ENCODE data around the gene MIA. TPM values are rescaled to one million over a fixed set of nuclear protein-coding genes. Genes with fewer than 3 reads are reported as not detected.

The MIA gene
- total and polyA plus RNA-seq, 2 donors (not counting 1 experiment from before 2014, with no cell fraction given): 0.37 to 5.7 TPM

- H3K4me3 Mint-ChIP-seq: no peak overlapping the region
- no peak for DNase-seq
- no peak overlapping the region for H3K27ac Mint-ChIP-seq
- Histone ChIP-seq H3K9ac (ENCODE audit: low read length) (no peak overlapping the region), H3K4me3 (ENCODE audit: control extremely low read depth in 1 of 5, extremely low read depth in 1 of 5, insufficient read depth in 1 of 5, low read depth in 2 of 5, low read length in 4 of 5) (no peak overlapping the region), H3K36me3 (replicated peaks in 1 of 2; ENCODE audit: control extremely low read depth in 1 of 2, control insufficient read depth in 1 of 2, extremely low read depth in 1 of 2, insufficient read depth in 2 of 2, low read length in 1 of 2) (peaks cover 0 to 10% of the 10 kb centered on the region in 2 experiments), H2AFZ (ENCODE audit: insufficient read depth, low read depth, low read length, poor library complexity, severe bottlenecking) (no peak overlapping the region), H4K20me1 (ENCODE audit: control insufficient read depth, insufficient read depth, low read length, poor library complexity, severe bottlenecking) (no peaks in the 10 kb centered on the region), H3K27ac (ENCODE audit: low read length in 2 of 2) (no peak overlapping the region), H3K9me3 (ENCODE audit: control extremely low read depth in 1 of 3, control insufficient read depth in 2 of 3, insufficient read depth in 1 of 3, low read length in 2 of 3) (no peaks in the 10 kb centered on the region), H3K79me2 (ENCODE audit: control insufficient read depth, insufficient read depth, low read length) (no peaks in the 10 kb centered on the region), H3K27me3 (replicated peaks in 1 of 4; ENCODE audit: control extremely low read depth in 1 of 4, control insufficient read depth in 3 of 4, insufficient read depth in 4 of 4, low read length in 3 of 4) (no peaks in the 10 kb centered on the region), H3K4me1 (ENCODE audit: control insufficient read depth in 2 of 2, insufficient read depth in 2 of 2, low read length in 2 of 2) (peaks cover 0 to 6% of the 10 kb centered on the region in 2 donors), H3K4me2 (replicated peaks; ENCODE audit: low read depth, low read length, poor library complexity, severe bottlenecking) (no peak overlapping the region)
- ChIA-PET POLR2A (interaction anchor here (0.5 kb wide), 1 partner anchor 322 kb away, joined by 3 read pairs; no protein-coding TSS in a partner anchor), CTCF (interaction anchor here (0.9 to 2.9 kb wide), 3 partner anchors 11 to 33 kb away, joined by 4 to 14 read pairs (median 4); no protein-coding TSS in a partner anchor)
- intact Hi-C loops (cut with micrococcal nuclease): no loop called here
- H3K27me3 Mint-ChIP-seq: no peaks in the 10 kb centered on the region
- 94% methylated on average over 10 of the region's 10 CpGs for WGBS (ENCODE audit: insufficient coverage)
- peaks cover 4% of the 10 kb centered on the region for H3K4me1 Mint-ChIP-seq
- TF ChIP-seq EZH2 (IDR thresholded peaks at IDR 0.05; ENCODE audit: borderline replicate concordance, insufficient read depth, low read depth, low read length, poor library complexity, severe bottlenecking): no peak
- TF ChIP-seq, protein P1, sequence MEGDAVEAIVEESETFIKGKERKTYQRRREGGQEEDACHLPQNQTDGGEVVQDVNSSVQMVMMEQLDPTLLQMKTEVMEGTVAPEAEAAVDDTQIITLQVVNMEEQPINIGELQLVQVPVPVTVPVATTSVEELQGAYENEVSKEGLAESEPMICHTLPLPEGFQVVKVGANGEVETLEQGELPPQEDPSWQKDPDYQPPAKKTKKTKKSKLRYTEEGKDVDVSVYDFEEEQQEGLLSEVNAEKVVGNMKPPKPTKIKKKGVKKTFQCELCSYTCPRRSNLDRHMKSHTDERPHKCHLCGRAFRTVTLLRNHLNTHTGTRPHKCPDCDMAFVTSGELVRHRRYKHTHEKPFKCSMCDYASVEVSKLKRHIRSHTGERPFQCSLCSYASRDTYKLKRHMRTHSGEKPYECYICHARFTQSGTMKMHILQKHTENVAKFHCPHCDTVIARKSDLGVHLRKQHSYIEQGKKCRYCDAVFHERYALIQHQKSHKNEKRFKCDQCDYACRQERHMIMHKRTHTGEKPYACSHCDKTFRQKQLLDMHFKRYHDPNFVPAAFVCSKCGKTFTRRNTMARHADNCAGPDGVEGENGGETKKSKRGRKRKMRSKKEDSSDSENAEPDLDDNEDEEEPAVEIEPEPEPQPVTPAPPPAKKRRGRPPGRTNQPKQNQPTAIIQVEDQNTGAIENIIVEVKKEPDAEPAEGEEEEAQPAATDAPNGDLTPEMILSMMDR (IDR thresholded peaks at IDR 0.05): no peak
- no peak for ATAC-seq (ENCODE audit: low read depth)
- no peaks in the 10 kb centered on the region for H3K9me3 Mint-ChIP-seq (ENCODE audit: insufficient read depth)
Observed at GRCh38 chr19:40743926-40744325, 31.4 kb upstream of the MIA start.

DNA sequence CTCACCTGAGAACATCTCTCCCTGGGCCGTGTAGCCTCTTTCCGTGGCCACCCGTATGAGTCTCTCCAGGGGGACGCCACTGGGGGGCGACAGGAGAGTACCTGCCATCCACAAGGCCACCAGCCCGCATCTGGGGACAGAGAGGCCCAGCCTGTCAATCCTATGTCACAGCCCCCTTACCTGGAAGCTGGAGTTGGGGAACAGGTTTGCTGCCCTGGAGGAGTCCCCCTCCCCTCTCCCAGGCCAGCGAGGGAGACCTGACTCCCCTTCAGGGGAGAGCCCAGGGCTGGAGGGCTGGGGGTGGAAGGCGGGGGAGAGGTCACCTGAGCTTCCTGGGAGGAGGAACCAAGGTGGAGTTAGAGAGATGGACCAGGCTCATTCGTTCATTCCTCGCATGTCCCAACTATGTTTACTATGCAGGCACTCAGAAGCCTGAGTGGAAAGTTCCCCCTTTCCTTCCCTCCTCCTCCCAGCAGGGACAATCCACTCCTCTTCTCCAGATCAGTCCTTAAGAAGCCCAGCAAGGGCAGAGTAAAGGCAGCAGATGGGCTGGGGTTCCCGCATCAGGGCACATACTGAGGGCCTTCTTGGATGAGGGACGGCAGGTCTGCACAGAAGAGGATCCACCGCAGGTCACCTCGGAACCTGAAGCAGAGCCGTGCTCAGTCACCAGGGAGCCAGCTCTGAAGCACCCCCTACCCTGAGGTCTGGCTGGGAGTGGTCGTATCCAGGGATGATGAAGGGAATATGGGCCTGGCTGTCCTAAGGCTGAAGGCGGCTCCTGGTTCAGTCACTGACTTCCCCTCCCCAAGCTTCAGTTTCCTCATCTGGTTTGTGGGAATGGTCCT, 30.5 kb upstream of the MIA start:
- H2AFZ ChIP-seq (ENCODE audit: insufficient read depth, low read depth, low read length, poor library complexity, severe bottlenecking): no peak overlapping the region
- no peaks in the 10 kb centered on the region for H3K27me3 ChIP-seq (replicated peaks in 1 of 4; ENCODE audit: control extremely low read depth in 1 of 4, control insufficient read depth in 3 of 4, insufficient read depth in 4 of 4, low read length in 3 of 4)
- H3K9me3 ChIP-seq (ENCODE audit: control extremely low read depth in 1 of 3, control insufficient read depth in 2 of 3, insufficient read depth in 1 of 3, low read length in 2 of 3): no peaks in the 10 kb centered on the region
- CTCF ChIA-PET: interaction anchor here (1.1 to 2.9 kb wide), 2 partner anchors 10 to 23 kb away, joined by 4 to 14 read pairs; no protein-coding TSS in a partner anchor
- DNase-seq: peak; percentile 29
- H3K36me3 ChIP-seq (replicated peaks in 1 of 2; ENCODE audit: control extremely low read depth in 1 of 2, control insufficient read depth in 1 of 2, extremely low read depth in 1 of 2, insufficient read depth in 2 of 2, low read length in 1 of 2): peaks cover 0 to 3% of the 10 kb centered on the region in 2 experiments
- H3K79me2 ChIP-seq (ENCODE audit: control insufficient read depth, insufficient read depth, low read length): peaks cover 6% of the 10 kb centered on the region
- H3K27me3 Mint-ChIP-seq: no peaks in the 10 kb centered on the region
- TF ChIP-seq, protein P1 (IDR thresholded peaks at IDR 0.05): no peak
- TF ChIP-seq EZH2 (IDR thresholded peaks at IDR 0.05; ENCODE audit: borderline replicate concordance, insufficient read depth, low read depth, low read length, poor library complexity, severe bottlenecking): no peak
- H3K27ac ChIP-seq (ENCODE audit: low read length in 2 of 2): no peak overlapping the region
- intact Hi-C loops (cut with micrococcal nuclease): no loop called here
- H3K4me3 ChIP-seq (ENCODE audit: control extremely low read depth in 1 of 5, extremely low read depth in 1 of 5, insufficient read depth in 1 of 5, low read depth in 2 of 5, low read length in 4 of 5): no peak overlapping the region
- POLR2A ChIA-PET: interaction anchor here (0.5 to 1.0 kb wide), 3 partner anchors 10 to 323 kb away, joined by 3 to 6 read pairs (median 4); partner anchors contain the start of gene RAB4B
- peaks cover 11% of the 10 kb centered on the region for H3K4me1 Mint-ChIP-seq
- H3K4me2 ChIP-seq (replicated peaks; ENCODE audit: low read depth, low read length, poor library complexity, severe bottlenecking): no peak overlapping the region
- no peak overlapping the region for H3K27ac Mint-ChIP-seq
- peaks cover 5 to 12% of the 10 kb centered on the region in 2 donors for H3K4me1 ChIP-seq (ENCODE audit: control insufficient read depth in 2 of 2, insufficient read depth in 2 of 2, low read length in 2 of 2)
- H3K9me3 Mint-ChIP-seq (ENCODE audit: insufficient read depth): no peaks in the 10 kb centered on the region
- ATAC-seq (ENCODE audit: low read depth): no peak
- H4K20me1 ChIP-seq (ENCODE audit: control insufficient read depth, insufficient read depth, low read length, poor library complexity, severe bottlenecking): no peaks in the 10 kb centered on the region
- H3K4me3 Mint-ChIP-seq: no peak overlapping the region
- no peak overlapping the region for H3K9ac ChIP-seq (ENCODE audit: low read length)
- WGBS (ENCODE audit: insufficient coverage): 90% methylated on average over 11 of the region's 17 CpGs
